Peyer's patch (tissue), 4 donors: ENCODE measurements around the gene LOXHD1. TPM values are rescaled to one million over a fixed set of nuclear protein-coding genes. Genes with fewer than 3 reads are reported as not detected.

ENCODE experiments used
- DNase-seq, 3 donors: peaks; one replicate each; pipeline ENCODE4 v3.0.0-alpha.2; 2017 to 2019
- H3K27ac ChIP-seq, 4 donors: fragments of 200-600 bp; sonication (generic); one replicate each; pipeline ENCODE4 v1.5.1; 2016 to 2019
- H3K27me3 ChIP-seq, 2 donors: fragments of 200-600 bp; sonication (generic); one replicate each; pipeline ENCODE4 v1.5.1; 2019
- H3K36me3 ChIP-seq, 3 donors: fragments of 200-600 bp; sonication (generic); one replicate each; pipeline ENCODE4 v1.5.1; 2016 to 2019
- H3K4me1 ChIP-seq, 4 donors: fragments of 200-600 bp; sonication (generic); one replicate each; pipeline ENCODE4 v1.5.1; 2016 to 2019
- H3K4me3 ChIP-seq, 4 donors: fragments of 200-600 bp; sonication (generic); 1 replicate in 3 of 4; 2 replicates in 1 of 4; pipeline ENCODE4 v1.5.1; 2016 to 2019; ENCODE audit warnings: mild to moderate bottlenecking in 1 of 4
- H3K9me3 ChIP-seq, 4 donors: fragments of 200-600 bp; sonication (generic); one replicate each; pipeline ENCODE4 v1.5.1; 2016 to 2019; ENCODE audit warnings: mild to moderate bottlenecking in 1 of 4
- CTCF ChIP-seq, 6 experiments: fragments of 450-650 bp in 4 of 6; fragments of 200-600 bp in 2 of 6; sonication (generic) in 1 of 6; IDR thresholded peaks; one replicate each; pipeline ENCODE4 v1.5.1; 2017 to 2019; ENCODE audit warnings: antibody characterized with exemption in 6 of 6, mild to moderate bottlenecking in 3 of 6, moderate library complexity in 1 of 6
- POLR2A ChIP-seq, 2 donors: fragments of 450-650 bp; IDR thresholded peaks; one replicate each; pipeline ENCODE4 v1.5.1; 2017; ENCODE audit warnings: antibody characterized with exemption in 2 of 2, mild to moderate bottlenecking in 2 of 2, moderate library complexity in 2 of 2
- total RNA-seq, 4 donors: library from RNA; depleted of rRNA; stranded (reverse); fragments of >200 nt; gene quantifications; one replicate each; pipeline ENCODE4 v1.1.0, GENCODE V29; 2016

LOXHD1 gene
- total RNA-seq, 4 donors from 2014 or later, result 0.19 to 0.83 TPM; not detected in 2

GRCh38 chr18:46621871-46622270, 35.1 kb downstream of the LOXHD1 start:
- TF ChIP-seq POLR2A (IDR thresholded peaks at IDR 0.05) (no peak), CTCF (IDR thresholded peaks at IDR 0.05) (no peak)
- Histone ChIP-seq H3K36me3 (no peaks in the 10 kb centered on the region), H3K4me3 (no peak overlapping the region)

GRCh38 chr18:46621111-46621766, 35.8 kb downstream of the LOXHD1 start:
- no peak for DNase-seq
- no peak for TF ChIP-seq CTCF (IDR thresholded peaks at IDR 0.05)
- no peak for TF ChIP-seq POLR2A (IDR thresholded peaks at IDR 0.05)
- Histone ChIP-seq H3K4me1 (no peaks in the 10 kb centered on the region), H3K27ac (no peak overlapping the region), H3K36me3 (no peaks in the 10 kb centered on the region), H3K4me3 (no peak overlapping the region), H3K27me3 (no peaks in the 10 kb centered on the region), H3K9me3 (no peaks in the 10 kb centered on the region)

More at GRCh38 chr18:46621871-46622270, 35.1 kb downstream of the LOXHD1 start:
- Histone ChIP-seq H3K27me3 (no peaks in the 10 kb centered on the region), H3K27ac (no peak overlapping the region), H3K4me1 (no peaks in the 10 kb centered on the region), H3K9me3 (no peaks in the 10 kb centered on the region)
- no peak for DNase-seq

GRCh38 chr18:46619559-46619958, 37.5 kb downstream of the LOXHD1 start:
- DNase-seq, result no peak
- Histone ChIP-seq H3K9me3 (no peaks in the 10 kb centered on the region), H3K27ac (no peak overlapping the region), H3K4me3 (no peak overlapping the region), H3K27me3 (no peaks in the 10 kb centered on the region), H3K36me3 (no peaks in the 10 kb centered on the region), H3K4me1 (no peaks in the 10 kb centered on the region)
- TF ChIP-seq POLR2A (IDR thresholded peaks at IDR 0.05) (no peak), CTCF (IDR thresholded peaks at IDR 0.05) (no peak)

- Histone ChIP-seq H3K4me3 (no peak overlapping the region), H3K4me1 (no peaks in the 10 kb centered on the region), H3K36me3 (no peaks in the 10 kb centered on the region), H3K27me3 (no peaks in the 10 kb centered on the region), H3K27ac (no peak overlapping the region), H3K9me3 (no peaks in the 10 kb centered on the region)
- no peak for DNase-seq
- no peak for TF ChIP-seq CTCF (IDR thresholded peaks at IDR 0.05)
- no peak for TF ChIP-seq POLR2A (IDR thresholded peaks at IDR 0.05)
Measured at GRCh38 chr18:46615720-46616119, 41.3 kb downstream of the LOXHD1 start.

- H3K27me3 ChIP-seq, result no peaks in the 10 kb centered on the region
- H3K4me1 ChIP-seq, result no peaks in the 10 kb centered on the region
- H3K4me3 ChIP-seq, result no peak overlapping the region
- TF ChIP-seq CTCF (IDR thresholded peaks at IDR 0.05) (no peak), POLR2A (IDR thresholded peaks at IDR 0.05) (no peak)
- no peak for DNase-seq
- no peak overlapping the region for H3K27ac ChIP-seq
- no peaks in the 10 kb centered on the region for H3K9me3 ChIP-seq
- no peaks in the 10 kb centered on the region for H3K36me3 ChIP-seq
Measured at GRCh38 chr18:46609048-46609447, 48.0 kb downstream of the LOXHD1 start.

GRCh38 chr18:46607926-46608325, 49.1 kb downstream of the LOXHD1 start:
- H3K27ac ChIP-seq, result no peak overlapping the region
- no peaks in the 10 kb centered on the region for H3K36me3 ChIP-seq
- no peaks in the 10 kb centered on the region for H3K27me3 ChIP-seq
- no peak overlapping the region for H3K4me3 ChIP-seq
- no peaks in the 10 kb centered on the region for H3K4me1 ChIP-seq
- no peak for DNase-seq
- no peaks in the 10 kb centered on the region for H3K9me3 ChIP-seq
- TF ChIP-seq POLR2A (IDR thresholded peaks at IDR 0.05) (no peak), CTCF (IDR thresholded peaks at IDR 0.05) (no peak)
